OCI-LY3 (cell line): Measurements from ENCODE around the gene ARHGAP22.

Source experiments
- H2AFZ ChIP-seq: fragments of 200-600, 300-600 bp; shearing (Covaris generic); 2 replicates; pipeline ENCODE4 v1.6.0; 2014; ENCODE audit warnings: antibody characterized with exemption, low read depth, low read length
- H3K27ac ChIP-seq: fragments of 200-600, 300-600 bp; sonication (generic); 2 replicates; pipeline ENCODE4 v1.5.1; 2014; ENCODE audit warnings: mild to moderate bottlenecking, low read length, moderate library complexity, mixed read lengths
- H3K27me3 ChIP-seq: fragments of 200-600, 300-600 bp; sonication (generic); 2 replicates; pipeline ENCODE4 v1.6.1; 2014; ENCODE audit warnings: low read depth, low read length, mixed read lengths
- H3K36me3 ChIP-seq: fragments of 200-600, 300-600 bp; sonication (generic); replicated peaks from 2 replicates; pipeline ENCODE3; 2014; ENCODE audit warnings: low read depth, low read length, mixed read lengths
- H3K4me1 ChIP-seq: fragments of 300-600, 200-600 bp; sonication (generic); 2 replicates; pipeline ENCODE4 v1.6.1; 2014; ENCODE audit warnings: low read length, mixed read lengths
- H3K4me2 ChIP-seq: fragments of 200-600, 300-600 bp; sonication (generic); 2 replicates; pipeline ENCODE4 v1.6.1; 2014; ENCODE audit warnings: low read length, mixed read lengths
- H3K4me3 ChIP-seq: fragments of 300-600, 200-600 bp; sonication (generic); 2 replicates; pipeline ENCODE4 v1.5.1; 2014; ENCODE audit warnings: antibody characterized with exemption, mild to moderate bottlenecking, low read length, moderate library complexity
- H3K79me2 ChIP-seq: fragments of 300-600, 200-600 bp; shearing (Covaris generic); 2 replicates; pipeline ENCODE4 v1.6.1; 2014; ENCODE audit warnings: mild to moderate bottlenecking, low read length, mixed read lengths
- H3K9ac ChIP-seq: fragments of 300-600, 200-600 bp; shearing (Covaris generic); 2 replicates; pipeline ENCODE4 v1.6.0; 2014; ENCODE audit warnings: mild to moderate bottlenecking, low read length, moderate library complexity
- H3K9me3 ChIP-seq: fragments of 200-600, 300-600 bp; shearing (Covaris generic); 2 replicates; pipeline ENCODE4 v1.6.1; 2014; ENCODE audit warnings: low read length, mixed read lengths; ENCODE audit not compliant: insufficient read depth
- H4K20me1 ChIP-seq: fragments of 200-600, 300-600 bp; sonication (generic); 2 replicates; pipeline ENCODE4 v1.6.1; 2016; ENCODE audit warnings: low read length, mixed read lengths; ENCODE audit not compliant: insufficient read depth
- CTCF ChIP-seq: fragments of 200-600, 300-600 bp; sonication (generic); IDR thresholded peaks from 2 replicates; pipeline ENCODE4 v1.5.1; 2014; ENCODE audit warnings: antibody characterized with exemption, low read length, low read depth
- EZH2phosphoT487 ChIP-seq: fragments of 200-600 bp; shearing (Covaris generic); IDR thresholded peaks from 2 replicates; pipeline ENCODE4 v1.6.1; 2018; ENCODE audit warnings: antibody characterized with exemption, mixed run types, low read depth

ARHGAP22 gene

GRCh38 chr10:48605786-48606529 lies 1.1 kb upstream of the ARHGAP22 start:
- no peak overlapping the region for H3K9ac ChIP-seq
- H3K27ac ChIP-seq: no peak overlapping the region
- H3K9me3 ChIP-seq: no peaks in the 10 kb centered on the region
- H3K36me3 ChIP-seq: no peaks in the 10 kb centered on the region
- H3K4me2 ChIP-seq: no peak overlapping the region
- no peak overlapping the region for H3K4me3 ChIP-seq
- H4K20me1 ChIP-seq: no peaks in the 10 kb centered on the region
- peaks cover 33% of the 10 kb centered on the region for H3K27me3 ChIP-seq
- H3K79me2 ChIP-seq: no peaks in the 10 kb centered on the region
- no peaks in the 10 kb centered on the region for H3K4me1 ChIP-seq
- no peak for TF ChIP-seq EZH2phosphoT487
- TF ChIP-seq CTCF: no peak
- H2AFZ ChIP-seq: no peak overlapping the region

GRCh38 chr10:48604039-48604990 lies 558 bp downstream of the ARHGAP22 start:
- H3K4me2 ChIP-seq: peak overlapping the region; percentile 83
- H3K9me3 ChIP-seq: no peaks in the 10 kb centered on the region
- H3K9ac ChIP-seq: peak overlapping the region; percentile 10; the same call in 1 of the 2 replicates
- H3K27me3 ChIP-seq: peaks cover 21% of the 10 kb centered on the region
- no peaks in the 10 kb centered on the region for H3K79me2 ChIP-seq
- TF ChIP-seq EZH2phosphoT487 (no peak), CTCF (no peak)
- H3K4me3 ChIP-seq: peak overlapping the region; percentile 76
- H3K27ac ChIP-seq: no peak overlapping the region
- no peaks in the 10 kb centered on the region for H3K36me3 ChIP-seq
- no peaks in the 10 kb centered on the region for H3K4me1 ChIP-seq
- H2AFZ ChIP-seq: peak overlapping the region; percentile 46; the same call in 1 of the 2 replicates
- no peaks in the 10 kb centered on the region for H4K20me1 ChIP-seq

DNA sequence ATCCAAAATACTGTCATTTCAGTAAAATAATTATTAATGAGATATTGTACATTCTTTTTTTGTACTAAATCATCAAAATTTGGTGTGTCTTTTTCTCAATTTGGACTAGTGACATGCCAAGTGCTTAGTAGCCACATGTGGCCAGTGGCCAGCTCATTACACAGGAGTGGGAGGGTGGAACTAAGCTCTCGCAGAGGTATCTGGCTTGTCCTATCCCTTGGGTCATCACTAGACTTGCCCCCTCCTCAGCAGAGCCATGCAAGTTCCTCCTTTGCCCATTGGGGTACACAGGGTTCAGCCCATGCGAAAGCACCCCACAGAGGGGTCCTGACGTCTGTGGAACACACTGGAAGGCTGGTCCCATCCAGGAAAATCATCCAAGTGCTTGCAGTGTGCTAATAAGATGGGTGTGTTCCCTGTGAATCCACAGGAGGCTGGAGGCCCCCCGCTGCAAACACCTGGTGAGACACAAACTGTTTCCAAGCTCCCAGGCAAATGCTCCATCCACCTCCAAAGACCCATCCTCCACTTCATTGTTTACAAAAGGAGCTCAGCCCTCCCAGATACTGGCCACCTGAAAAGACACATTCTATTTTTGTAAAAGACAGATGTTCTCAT lies 1.3 kb downstream of the ARHGAP22 start:
- no peak for TF ChIP-seq CTCF
- TF ChIP-seq EZH2phosphoT487: no peak
- Histone ChIP-seq H3K9me3 (no peaks in the 10 kb centered on the region), H3K36me3 (no peaks in the 10 kb centered on the region), H3K4me3 (no peak overlapping the region), H3K9ac (no peak overlapping the region), H2AFZ (no peak overlapping the region), H3K79me2 (no peaks in the 10 kb centered on the region), H3K27ac (no peak overlapping the region), H3K4me2 (no peak overlapping the region), H3K27me3 (peaks cover 21% of the 10 kb centered on the region), H3K4me1 (no peaks in the 10 kb centered on the region), H4K20me1 (no peaks in the 10 kb centered on the region)
